HG03196 (cell line): Measurements from ENCODE around the gene TMEM120A.

Experiments
- ATAC-seq: cut with Tn5 transposase; IDR thresholded peaks from one replicate; pipeline ENCODE4 v1.9.1; 2021; ENCODE audit not compliant: unreplicated experiment

TMEM120A gene

GRCh38 chr7:75995996-75996395, 1.6 kb upstream of the TMEM120A start:
- ATAC-seq: no peak

GRCh38 chr7:75995052-75995471, 667 bp upstream of the TMEM120A start:
- ATAC-seq: no peak

- ATAC-seq: no peak
These were observed 557 bp downstream of the TMEM120A start for GRCh38 chr7:75993689-75994387.

GRCh38 chr7:75992083-75992755, 2.2 kb downstream of the TMEM120A start:
- no peak for ATAC-seq

- ATAC-seq: no peak
These were observed 2.8 kb downstream of the TMEM120A start for GRCh38 chr7:75991531-75992082.

GRCh38 chr7:75989500-75990388, 4.7 kb downstream of the TMEM120A start:
- ATAC-seq: no peak

- ATAC-seq: no peak
These were observed 5.6 kb downstream of the TMEM120A start for GRCh38 chr7:75988568-75989499.

- no peak for ATAC-seq
These were observed 6.4 kb downstream of the TMEM120A start for GRCh38 chr7:75987805-75988567.

- no peak for ATAC-seq
These were observed 7.2 kb downstream of the TMEM120A start for GRCh38 chr7:75987026-75987804.

GRCh38 chr7:75986147-75986781, 8.1 kb downstream of the TMEM120A start:
- no peak for ATAC-seq

- no peak for ATAC-seq
These were observed 8.8 kb downstream of the TMEM120A start for GRCh38 chr7:75985518-75986146.

GRCh38 chr7:75985009-75985517, 9.3 kb downstream of the TMEM120A start:
- no peak for ATAC-seq

GRCh38 chr7:75984130-75985008, 10.0 kb downstream of the TMEM120A start:
- no peak for ATAC-seq

- no peak for ATAC-seq
These were observed 10.8 kb downstream of the TMEM120A start for GRCh38 chr7:75983471-75984129.

- no peak for ATAC-seq
These were observed 11.9 kb downstream of the TMEM120A start for GRCh38 chr7:75982306-75983064.
